ENCODE data around the gene IGF2BP1. TPM values are rescaled to one million over a fixed set of nuclear protein-coding genes. Genes with fewer than 3 reads are reported as not detected.
"Not testable (repeated sequence)": the region's sequence is repeated elsewhere in the genome, so short reads cannot be mapped to it uniquely, and the experiment has no call there.

IGF2BP1 gene
- total RNA-seq, 1 experiment from 2014 or later: 1.3 TPM

- BruUV-seq (replicated peaks): no TSS peak
- Histone ChIP-seq H3K27ac (ENCODE audit: low read length) (no peak overlapping the region), H2AFZ (ENCODE audit: low read length) (no peak overlapping the region), H3K9ac (ENCODE audit: low read length) (no peak overlapping the region), H3K4me1 (ENCODE audit: insufficient read depth, low read length) (no peaks in the 10 kb centered on the region), H3K4me3 (ENCODE audit: low read length) (no peak overlapping the region), H3F3A (ENCODE audit: low read length, unreplicated experiment) (no peaks in the 10 kb centered on the region), H3K9me2 (replicated peaks; ENCODE audit: low read length) (no peaks in the 10 kb centered on the region), H3K36me3 (ENCODE audit: low read depth, low read length) (no peaks in the 10 kb centered on the region), H3K27me3 (ENCODE audit: low read length) (no peaks in the 10 kb centered on the region), H3K9me3 (ENCODE audit: low read length) (no peaks in the 10 kb centered on the region), H4K20me1 (ENCODE audit: low read length) (no peaks in the 10 kb centered on the region), H3K79me2 (ENCODE audit: low read length) (no peaks in the 10 kb centered on the region), H3K4me2 (ENCODE audit: low read length) (no peak overlapping the region)
- ChIA-PET POLR2A (ENCODE audit: unreplicated experiment) (interaction anchor here (0.6 kb wide), 1 partner anchor 168 kb away, joined by 3 read pairs; no protein-coding TSS in a partner anchor), CTCF (interaction anchor here (0.7 kb wide), 1 partner anchor 100 kb away, joined by 5 read pairs; no protein-coding TSS in a partner anchor)
- TF ChIP-seq EZH2phosphoT487 (IDR thresholded peaks at IDR 0.05; ENCODE audit: borderline replicate concordance, low read length): no peak
- TF ChIP-seq EZH2 (IDR thresholded peaks at IDR 0.05; ENCODE audit: low read length, unreplicated experiment): no peak
- TF ChIP-seq CTCF (conservative IDR thresholded peaks at IDR 0.05; ENCODE audit: low read depth, low read length): no peak
- intact Hi-C loops (cut with micrococcal nuclease): no loop called here
- DNase-seq: no peak
- ATAC-seq: no peak
Measured at GRCh38 chr17:49024523-49024922, 27.3 kb downstream of the IGF2BP1 start.

- H3K9me3 ChIP-seq (ENCODE audit: low read length); intact Hi-C loops (cut with micrococcal nuclease); H3K4me3 ChIP-seq (ENCODE audit: low read length); CTCF ChIA-PET; POLR2A ChIA-PET (ENCODE audit: unreplicated experiment); ATAC-seq; H3F3A ChIP-seq (ENCODE audit: low read length, unreplicated experiment); H3K79me2 ChIP-seq (ENCODE audit: low read length); H3K9me2 ChIP-seq (replicated peaks; ENCODE audit: low read length); BruUV-seq (replicated peaks); H3K36me3 ChIP-seq (ENCODE audit: low read depth, low read length); H3K4me1 ChIP-seq (ENCODE audit: insufficient read depth, low read length); DNase-seq; H3K27me3 ChIP-seq (ENCODE audit: low read length); H3K4me2 ChIP-seq (ENCODE audit: low read length); H3K9ac ChIP-seq (ENCODE audit: low read length); H4K20me1 ChIP-seq (ENCODE audit: low read length): not testable (repeated sequence)
- Histone ChIP-seq H2AFZ (ENCODE audit: low read length) (peak overlapping the region; percentile 60), H3K27ac (ENCODE audit: low read length) (0 out of 2 replicates have a peak overlapping the region, but pooled peaks have one; percentile 6)
Measured at GRCh38 chr17:49026447-49026846, 29.3 kb downstream of the IGF2BP1 start.

GRCh38 chr17:49028271-49028670, 31.1 kb downstream of the IGF2BP1 start:
- H3K9me2 ChIP-seq (replicated peaks; ENCODE audit: low read length): no peaks in the 10 kb centered on the region
- no peaks in the 10 kb centered on the region for H3K9me3 ChIP-seq (ENCODE audit: low read length)
- peaks cover 7% of the 10 kb centered on the region for H3K4me1 ChIP-seq (ENCODE audit: insufficient read depth, low read length)
- H4K20me1 ChIP-seq (ENCODE audit: low read length): no peaks in the 10 kb centered on the region
- no peaks in the 10 kb centered on the region for H3F3A ChIP-seq (ENCODE audit: low read length, unreplicated experiment)
- DNase-seq (no peak), ATAC-seq (no peak)
- no peak overlapping the region for H2AFZ ChIP-seq (ENCODE audit: low read length)
- ChIA-PET CTCF (no interaction called here), POLR2A (ENCODE audit: unreplicated experiment) (no interaction called here)
- no peak overlapping the region for H3K27ac ChIP-seq (ENCODE audit: low read length)
- TF ChIP-seq EZH2 (IDR thresholded peaks at IDR 0.05; ENCODE audit: low read length, unreplicated experiment) (no peak), CTCF (conservative IDR thresholded peaks at IDR 0.05; ENCODE audit: low read depth, low read length) (no peak)
- BruUV-seq (replicated peaks): no TSS peak
- intact Hi-C loops (cut with micrococcal nuclease): no loop called here
- no peaks in the 10 kb centered on the region for H3K79me2 ChIP-seq (ENCODE audit: low read length)
- H3K27me3 ChIP-seq (ENCODE audit: low read length): no peaks in the 10 kb centered on the region
- no peak overlapping the region for H3K4me2 ChIP-seq (ENCODE audit: low read length)
- H3K4me3 ChIP-seq (ENCODE audit: low read length): no peak overlapping the region
- no peaks in the 10 kb centered on the region for H3K36me3 ChIP-seq (ENCODE audit: low read depth, low read length)
- no peak overlapping the region for H3K9ac ChIP-seq (ENCODE audit: low read length)
